HCT116 (cell line): ENCODE data around the gene ZNF485.

Source experiments
- EZH2 ChIP-seq: fragments of 200-600 bp; sonication (generic); IDR thresholded peaks from 2 replicates; pipeline ENCODE4 v1.6.1; 2017; ENCODE audit warnings: antibody characterized with exemption, mixed run types
- ZFX ChIP-seq: fragments of 450-650 bp; IDR thresholded peaks from 2 replicates; pipeline ENCODE4 v1.6.1; 2017
- TF ChIP-seq, protein P1 (sequence below), 3 experiments: fragments of 200-600 bp in 1 of 3; sonication (generic) in 1 of 3; IDR thresholded peaks in 2 of 3; conservative IDR thresholded peaks in 1 of 3; 2 replicates each; pipeline ENCODE4 v1.5.1; 2012 to 2017; ENCODE audit warnings: low read depth in 2 of 3, low read length in 2 of 3, antibody characterized with exemption in 1 of 3, borderline replicate concordance in 1 of 3, control low read depth in 1 of 3, mild to moderate bottlenecking in 1 of 3, mixed read lengths in 1 of 3, mixed run types in 1 of 3, moderate library complexity in 1 of 3; ENCODE audit not compliant: insufficient read depth in 1 of 3

DNA sequence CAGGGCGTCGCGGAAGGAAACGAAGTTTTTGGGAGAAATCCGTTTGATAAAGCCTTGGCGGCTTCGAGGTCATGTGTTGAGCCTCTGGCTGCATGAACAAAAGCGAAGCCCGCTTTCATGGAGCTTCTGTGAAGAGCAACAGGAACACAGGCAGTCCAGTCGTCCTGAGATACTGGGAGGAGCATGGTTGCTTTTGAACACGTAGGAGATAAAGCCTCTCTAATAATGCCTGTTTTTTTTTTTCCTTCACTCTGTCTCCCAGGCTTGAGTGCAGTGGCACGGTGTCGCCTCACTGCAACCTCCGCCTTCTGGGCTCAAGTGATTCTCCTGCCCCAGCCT is 42.9 kb downstream of the ZNF485 start:
- TF ChIP-seq, protein P1, sequence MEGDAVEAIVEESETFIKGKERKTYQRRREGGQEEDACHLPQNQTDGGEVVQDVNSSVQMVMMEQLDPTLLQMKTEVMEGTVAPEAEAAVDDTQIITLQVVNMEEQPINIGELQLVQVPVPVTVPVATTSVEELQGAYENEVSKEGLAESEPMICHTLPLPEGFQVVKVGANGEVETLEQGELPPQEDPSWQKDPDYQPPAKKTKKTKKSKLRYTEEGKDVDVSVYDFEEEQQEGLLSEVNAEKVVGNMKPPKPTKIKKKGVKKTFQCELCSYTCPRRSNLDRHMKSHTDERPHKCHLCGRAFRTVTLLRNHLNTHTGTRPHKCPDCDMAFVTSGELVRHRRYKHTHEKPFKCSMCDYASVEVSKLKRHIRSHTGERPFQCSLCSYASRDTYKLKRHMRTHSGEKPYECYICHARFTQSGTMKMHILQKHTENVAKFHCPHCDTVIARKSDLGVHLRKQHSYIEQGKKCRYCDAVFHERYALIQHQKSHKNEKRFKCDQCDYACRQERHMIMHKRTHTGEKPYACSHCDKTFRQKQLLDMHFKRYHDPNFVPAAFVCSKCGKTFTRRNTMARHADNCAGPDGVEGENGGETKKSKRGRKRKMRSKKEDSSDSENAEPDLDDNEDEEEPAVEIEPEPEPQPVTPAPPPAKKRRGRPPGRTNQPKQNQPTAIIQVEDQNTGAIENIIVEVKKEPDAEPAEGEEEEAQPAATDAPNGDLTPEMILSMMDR (IDR thresholded peaks at IDR 0.05 in 2 of 3, conservative IDR thresholded peaks at IDR 0.05 in 1 of 3; ENCODE audit: borderline replicate concordance in 1 of 3, insufficient read depth in 1 of 3, low read depth in 2 of 3, low read length in 2 of 3): no peak
- no peak for TF ChIP-seq EZH2
- no peak for TF ChIP-seq ZFX
